ENCODE results near the gene GPR32.

- TF ChIP-seq CEBPZ (IDR thresholded peaks at IDR 0.05; ENCODE audit: low read depth, low read length) = no peak
- TF ChIP-seq DPF2 (IDR thresholded peaks at IDR 0.05) = no peak
- no peak for TF ChIP-seq CTCF (IDR thresholded peaks at IDR 0.05 in 2 of 3, conservative IDR thresholded peaks at IDR 0.05 in 1 of 3; ENCODE audit: control insufficient read depth in 2 of 3, extremely low read depth in 1 of 3, insufficient read depth in 1 of 3, low read depth in 3 of 3, low read length in 3 of 3)
- no peak for TF ChIP-seq RCOR1 (conservative IDR thresholded peaks at IDR 0.05; ENCODE audit: low read depth, low read length)
- no peak for TF ChIP-seq MXI1 (IDR thresholded peaks at IDR 0.05; ENCODE audit: low read depth, low read length)
- no peak for TF ChIP-seq RAD21 (IDR thresholded peaks at IDR 0.05; ENCODE audit: insufficient read depth, low read depth, low read length)
These were observed 44.9 kb upstream of the GPR32 start for GRCh38 chr19:50725218-50725910.

Measured in GM12878 (cell line).